Sciatic nerve (tissue), 2 donors: Measurements from ENCODE around the gene NPAS1. TPM values are rescaled to one million over a fixed set of nuclear protein-coding genes. Genes with fewer than 3 reads are reported as not detected.

Experiments used
- ATAC-seq: fragments of 200-7000 bp; cut with Tn5 transposase; one replicate; pipeline ENCODE4 v1.9.1; 2020; ENCODE audit warnings: mild to moderate bottlenecking, moderate library complexity
- DNase-seq: peaks from one replicate; pipeline ENCODE4 v3.0.0-alpha.2; 2020; ENCODE audit warnings: low spot score
- intact Hi-C: fragments of 100-400 bp; cut with DNase I; formaldehyde crosslinking; loops from one replicate; pipeline ENCODE4 v1.14.2; 2022
- total RNA-seq: library from RNA; stranded (reverse); fragmentation: NEBNext Ultra II Directional; extraction: Animal tissue kit (Norgen Biotek cat#: 25700); gene quantifications from one replicate; pipeline ENCODE4 v1.2.1, GENCODE V29; 2021
- donor health status: DM: no; HTN: no; CAD: no.
- donor health status: DM: no; HTN: no; CAD: no.

NPAS1 gene
- total RNA-seq, 1 donor from 2014 or later, result 0.89 TPM

DNA sequence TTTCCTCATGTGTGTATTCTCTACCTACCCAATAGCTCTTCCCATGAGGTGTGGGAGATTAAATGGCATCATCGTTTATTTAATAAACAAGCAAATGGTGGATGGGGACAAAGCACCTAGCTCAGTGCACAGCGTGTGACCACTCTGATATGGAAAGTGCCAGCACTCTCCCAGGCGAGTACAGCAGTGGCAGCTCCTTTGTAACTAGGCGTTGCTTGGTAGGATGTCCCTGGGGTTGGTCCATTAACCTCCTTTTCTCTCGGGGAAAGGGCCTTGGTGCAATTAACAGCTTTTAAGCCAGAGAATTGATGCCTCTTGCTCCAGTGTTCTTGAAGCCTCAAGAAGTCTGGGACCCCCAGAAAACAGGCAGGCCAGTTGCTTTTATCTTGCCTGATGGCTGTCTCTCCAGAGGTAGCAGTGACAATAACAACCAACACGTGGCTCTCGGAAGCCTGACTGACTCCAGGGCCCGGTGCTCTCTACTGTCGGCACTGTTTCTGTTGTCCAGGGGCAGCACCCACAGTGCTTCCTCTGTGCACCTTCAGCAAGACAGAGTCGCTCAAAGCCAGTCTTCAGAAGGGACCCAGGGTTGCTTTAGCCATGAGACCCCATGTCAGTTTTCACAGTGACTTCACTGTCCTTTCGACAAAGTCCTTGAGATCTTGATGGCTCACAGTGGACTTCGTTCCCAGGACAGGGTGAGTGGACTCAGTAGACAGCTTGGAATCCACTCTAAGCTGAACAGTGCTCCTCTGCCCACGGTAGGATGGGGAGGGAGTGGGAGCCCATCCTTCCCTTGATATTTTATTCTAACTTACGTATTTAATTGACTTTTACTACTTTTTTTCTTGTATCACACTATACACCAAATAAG is 33.9 kb upstream of the NPAS1 start:
- DNase-seq (no peak), ATAC-seq (no peak)
- intact Hi-C loops, result no loop called here

- intact Hi-C loops, result no loop called here
- ATAC-seq (no peak), DNase-seq (no peak)
Measured at GRCh38 chr19:46988614-46989230, 30.9 kb upstream of the NPAS1 start.

- DNase-seq (peak; percentile 93), ATAC-seq (peak; percentile 86)
- intact Hi-C loops, result loop anchor here (5.0 kb wide), 1 partner anchor 129 kb away; the partner anchor contains the start of gene ARHGAP35
Measured at GRCh38 chr19:46990991-46991676, 28.5 kb upstream of the NPAS1 start.

DNA sequence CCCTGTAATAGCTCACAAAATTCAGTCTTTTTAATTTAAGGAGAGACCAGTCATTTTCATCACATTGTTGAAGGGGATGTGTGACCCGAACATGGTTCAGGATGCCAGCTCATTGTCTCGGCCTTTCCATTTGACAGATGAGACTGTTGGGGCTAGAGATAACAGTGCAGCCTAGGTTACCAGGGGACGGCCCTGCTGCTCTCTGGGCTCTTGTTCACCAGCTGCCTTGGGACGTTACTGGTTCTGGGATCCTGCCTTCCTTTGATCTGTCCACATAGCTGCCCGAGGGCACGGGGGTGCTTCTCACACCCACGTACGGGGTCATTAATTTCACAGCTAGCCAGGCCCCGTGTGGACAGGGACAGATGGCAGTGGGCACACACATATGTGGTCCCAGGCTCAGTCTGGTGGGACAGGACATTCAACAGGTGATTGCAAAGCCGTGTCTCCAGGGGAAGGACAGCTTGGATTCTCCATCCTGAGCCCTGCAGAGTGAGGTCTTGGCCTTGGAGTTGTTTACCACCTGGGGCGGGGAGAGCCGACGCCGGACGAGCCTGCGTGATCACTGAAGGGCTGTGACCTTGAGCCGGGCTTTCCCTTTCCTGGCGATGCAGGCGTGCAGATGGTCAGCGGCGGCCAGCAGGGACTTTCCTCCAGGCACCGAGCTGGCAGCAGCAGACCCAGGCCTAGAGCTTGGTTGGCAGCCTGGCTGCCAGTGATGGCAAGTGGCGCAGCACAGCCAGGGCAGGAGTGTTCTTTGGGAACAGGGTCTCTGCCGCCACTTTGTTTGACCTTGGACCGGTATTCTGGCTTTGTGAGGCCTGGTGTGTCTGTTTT is 26.7 kb upstream of the NPAS1 start:
- intact Hi-C loops, result loop anchor here (5.0 kb wide), 1 partner anchor 131 kb away; the partner anchor contains the start of gene ARHGAP35
- DNase-seq (no peak), ATAC-seq (no peak)

DNA sequence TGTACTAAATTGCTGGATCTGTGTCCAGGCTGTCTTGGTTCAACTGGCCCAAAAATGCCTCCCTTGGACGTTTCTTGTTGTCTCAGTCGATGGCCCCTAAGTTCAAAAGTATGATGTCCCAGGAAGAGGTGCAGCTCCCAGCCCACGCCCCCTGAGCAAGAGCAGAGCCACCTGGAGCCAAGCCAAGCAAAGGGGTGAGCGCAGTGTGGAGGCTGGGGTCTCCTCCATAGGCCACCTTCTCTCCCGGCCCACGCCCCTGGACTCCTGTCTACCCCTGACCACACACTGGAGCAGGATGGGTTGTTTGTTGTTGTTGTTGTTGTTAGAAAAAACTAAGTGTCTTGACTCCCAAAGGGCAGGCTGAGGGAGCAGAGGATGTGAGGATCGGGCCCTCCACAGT is 26.0 kb upstream of the NPAS1 start:
- intact Hi-C loops, result loop anchor here (5.0 kb wide), 1 partner anchor 131 kb away; the partner anchor contains the start of gene ARHGAP35
- no peak for DNase-seq
- no peak for ATAC-seq

- no peak for DNase-seq
- intact Hi-C loops, result loop anchor here (5.0 kb wide), 1 partner anchor 132 kb away; the partner anchor contains the start of gene ARHGAP35
- ATAC-seq, result no peak
Measured at GRCh38 chr19:46994141-46994686, 25.4 kb upstream of the NPAS1 start.

- ATAC-seq (no peak), DNase-seq (no peak)
- intact Hi-C loops, result no loop called here
Measured at GRCh38 chr19:46995492-46995891, 24.1 kb upstream of the NPAS1 start.

- ATAC-seq (peak; percentile 60), DNase-seq (no peak)
- intact Hi-C loops, result no loop called here
Measured at GRCh38 chr19:46998445-46999125, 21.1 kb upstream of the NPAS1 start.

GRCh38 chr19:46999377-46999776 is 20.3 kb upstream of the NPAS1 start:
- ATAC-seq (no peak), DNase-seq (no peak)
- intact Hi-C loops, result no loop called here

GRCh38 chr19:46999878-47000277 is 19.8 kb upstream of the NPAS1 start:
- intact Hi-C loops, result no loop called here
- no peak for ATAC-seq
- DNase-seq, result no peak

- DNase-seq, result no peak
- no peak for ATAC-seq
- intact Hi-C loops, result no loop called here
Measured at GRCh38 chr19:47000373-47000772, 19.3 kb upstream of the NPAS1 start.

DNA sequence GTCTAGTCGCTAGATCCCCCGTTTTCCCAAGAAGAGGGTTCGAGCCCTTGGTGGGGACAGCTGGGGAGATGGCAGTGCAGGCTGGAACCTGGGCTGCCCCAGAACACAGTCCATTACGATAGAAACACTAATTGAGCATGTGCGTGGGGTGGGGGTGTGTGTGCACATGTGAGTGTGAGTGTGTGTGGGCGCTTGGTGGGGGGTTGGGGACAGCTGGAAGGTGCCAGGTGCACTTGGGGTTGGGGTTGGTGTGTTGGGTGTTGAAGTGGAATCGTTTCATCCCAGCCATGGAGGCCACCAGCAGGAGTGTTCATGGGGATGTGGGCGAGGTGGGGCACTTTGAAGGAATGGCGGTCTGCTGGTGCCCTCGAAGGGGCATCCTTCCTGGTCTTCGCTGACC is 18.1 kb upstream of the NPAS1 start:
- DNase-seq (no peak), ATAC-seq (no peak)
- intact Hi-C loops, result no loop called here

- DNase-seq (no peak), ATAC-seq (no peak)
- intact Hi-C loops, result no loop called here
Measured at GRCh38 chr19:47002106-47002766, 17.4 kb upstream of the NPAS1 start.

GRCh38 chr19:47002853-47003610 is 16.6 kb upstream of the NPAS1 start:
- ATAC-seq, result peak; percentile 2
- DNase-seq, result no peak
- intact Hi-C loops, result no loop called here

DNA sequence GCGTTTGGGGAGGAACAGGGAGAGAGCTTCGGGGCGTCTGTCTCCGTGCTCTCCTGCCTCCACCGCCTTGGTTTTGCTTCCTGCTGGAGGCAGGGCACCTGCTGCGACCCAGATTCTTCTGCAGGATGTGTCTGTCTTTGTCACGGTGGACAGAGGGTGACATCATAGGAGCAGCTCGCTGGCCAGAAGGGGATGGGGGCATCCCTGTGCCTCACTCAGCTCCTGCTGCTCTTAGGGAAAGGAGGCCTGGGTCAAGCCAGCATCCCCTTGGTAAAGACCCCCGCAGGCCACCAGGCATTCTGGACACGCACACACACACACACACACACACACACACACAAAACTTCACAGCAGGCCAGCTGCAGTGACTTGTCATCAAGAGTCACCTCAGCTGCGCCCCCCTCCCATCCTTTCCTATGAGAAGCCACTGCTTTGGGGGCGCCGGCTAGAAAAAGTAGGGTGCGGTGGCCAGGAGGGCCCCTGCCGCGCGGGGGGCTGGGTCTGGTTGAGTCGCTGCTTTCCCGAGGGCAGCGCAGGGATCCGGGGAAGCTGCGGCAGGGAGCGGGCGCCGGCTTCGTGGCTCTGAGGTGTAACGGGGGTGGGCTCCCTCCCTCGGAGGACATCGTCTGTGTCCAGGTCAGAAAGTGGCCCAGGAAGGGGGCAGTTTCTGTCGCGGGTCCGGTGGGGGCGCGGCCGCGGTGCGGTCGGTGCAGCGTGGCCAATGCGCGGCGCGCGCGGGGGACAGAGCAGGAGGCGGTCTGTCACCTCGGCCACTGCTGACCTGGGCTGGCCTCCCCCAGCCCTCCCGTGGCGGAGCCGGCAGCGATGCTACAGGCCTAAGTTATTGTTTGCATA is 15.8 kb upstream of the NPAS1 start:
- ATAC-seq (peak; percentile 6), DNase-seq (no peak)
- intact Hi-C loops, result no loop called here

GRCh38 chr19:47005164-47005641 is 14.4 kb upstream of the NPAS1 start:
- no peak for ATAC-seq
- DNase-seq, result no peak
- intact Hi-C loops, result no loop called here
